ENCODE results near the gene TCF12.

Gene TCF12

DNA sequence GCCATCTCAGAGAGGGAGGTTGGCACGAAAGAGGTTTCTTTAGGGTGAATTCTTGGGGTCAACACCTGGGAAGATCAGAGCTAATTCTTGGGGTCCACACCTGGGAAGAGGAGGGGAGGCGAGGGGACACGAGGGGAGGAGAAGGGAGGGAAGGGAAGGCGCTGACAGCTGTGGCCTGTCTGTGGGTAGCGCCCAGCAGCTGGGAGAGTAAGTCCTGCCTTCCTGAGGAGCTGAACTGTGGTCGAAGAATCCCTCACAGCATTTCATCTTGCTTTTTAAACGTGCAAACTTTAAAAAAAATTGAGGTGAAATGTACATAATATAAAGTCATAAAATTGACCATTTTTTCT is 394.7 kb downstream of the TCF12 start:
- DNase-seq (ENCODE audit: extremely low read depth, low read depth), result no peak
- no peak overlapping the region for H3K4me3 ChIP-seq (replicated peaks; ENCODE audit: low read depth, low read length)
- TF ChIP-seq, protein P1, sequence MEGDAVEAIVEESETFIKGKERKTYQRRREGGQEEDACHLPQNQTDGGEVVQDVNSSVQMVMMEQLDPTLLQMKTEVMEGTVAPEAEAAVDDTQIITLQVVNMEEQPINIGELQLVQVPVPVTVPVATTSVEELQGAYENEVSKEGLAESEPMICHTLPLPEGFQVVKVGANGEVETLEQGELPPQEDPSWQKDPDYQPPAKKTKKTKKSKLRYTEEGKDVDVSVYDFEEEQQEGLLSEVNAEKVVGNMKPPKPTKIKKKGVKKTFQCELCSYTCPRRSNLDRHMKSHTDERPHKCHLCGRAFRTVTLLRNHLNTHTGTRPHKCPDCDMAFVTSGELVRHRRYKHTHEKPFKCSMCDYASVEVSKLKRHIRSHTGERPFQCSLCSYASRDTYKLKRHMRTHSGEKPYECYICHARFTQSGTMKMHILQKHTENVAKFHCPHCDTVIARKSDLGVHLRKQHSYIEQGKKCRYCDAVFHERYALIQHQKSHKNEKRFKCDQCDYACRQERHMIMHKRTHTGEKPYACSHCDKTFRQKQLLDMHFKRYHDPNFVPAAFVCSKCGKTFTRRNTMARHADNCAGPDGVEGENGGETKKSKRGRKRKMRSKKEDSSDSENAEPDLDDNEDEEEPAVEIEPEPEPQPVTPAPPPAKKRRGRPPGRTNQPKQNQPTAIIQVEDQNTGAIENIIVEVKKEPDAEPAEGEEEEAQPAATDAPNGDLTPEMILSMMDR (IDR thresholded peaks at IDR 0.05; ENCODE audit: low read depth, low read length, missing control alignments), result no peak

DNA sequence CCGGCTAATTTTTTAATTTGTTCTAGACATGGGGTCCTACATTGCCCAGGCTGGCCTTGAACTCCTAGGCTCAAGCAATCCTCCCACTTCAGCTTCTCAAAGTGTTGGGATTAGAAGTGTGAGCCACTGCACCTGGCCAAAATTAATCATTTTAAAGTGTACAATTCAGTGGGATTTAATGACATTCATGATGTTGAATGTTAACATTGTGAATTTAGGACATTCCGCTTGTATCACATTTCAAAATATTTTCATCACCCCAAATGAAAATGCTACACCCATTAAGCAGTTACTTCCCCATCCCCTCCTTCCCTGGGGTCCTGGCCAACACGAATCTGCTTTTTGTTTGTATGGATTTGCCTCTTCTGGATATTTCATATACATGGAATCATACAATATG is 395.8 kb downstream of the TCF12 start:
- H3K4me3 ChIP-seq (replicated peaks; ENCODE audit: low read depth, low read length), result no peak overlapping the region
- TF ChIP-seq, protein P1 (IDR thresholded peaks at IDR 0.05; ENCODE audit: low read depth, low read length, missing control alignments), result no peak
- DNase-seq (ENCODE audit: extremely low read depth, low read depth), result no peak

DNA sequence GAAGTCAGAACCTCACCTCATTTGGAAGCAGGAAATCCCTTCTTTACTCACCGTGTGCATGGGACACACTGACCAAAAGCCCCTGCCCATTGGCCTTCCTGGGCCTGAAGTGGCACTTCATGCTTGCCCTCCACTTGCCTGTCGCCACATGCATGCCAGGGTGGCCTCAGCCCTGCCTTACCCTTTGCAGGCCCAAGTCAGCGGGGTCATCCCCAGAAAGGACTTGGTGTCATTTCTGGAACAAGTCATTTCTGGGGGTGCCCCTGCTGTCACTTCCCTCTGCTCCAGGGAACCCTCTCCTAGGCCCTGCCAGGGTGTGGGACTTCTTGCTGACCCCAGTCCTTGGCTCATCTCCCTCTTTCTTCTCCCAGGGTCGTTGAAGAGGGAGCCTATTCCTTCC is 398.0 kb downstream of the TCF12 start:
- no peak overlapping the region for H3K4me3 ChIP-seq (replicated peaks; ENCODE audit: low read depth, low read length)
- TF ChIP-seq, protein P1 (IDR thresholded peaks at IDR 0.05; ENCODE audit: low read depth, low read length, missing control alignments), result no peak
- DNase-seq (ENCODE audit: extremely low read depth, low read depth), result no peak

DNA sequence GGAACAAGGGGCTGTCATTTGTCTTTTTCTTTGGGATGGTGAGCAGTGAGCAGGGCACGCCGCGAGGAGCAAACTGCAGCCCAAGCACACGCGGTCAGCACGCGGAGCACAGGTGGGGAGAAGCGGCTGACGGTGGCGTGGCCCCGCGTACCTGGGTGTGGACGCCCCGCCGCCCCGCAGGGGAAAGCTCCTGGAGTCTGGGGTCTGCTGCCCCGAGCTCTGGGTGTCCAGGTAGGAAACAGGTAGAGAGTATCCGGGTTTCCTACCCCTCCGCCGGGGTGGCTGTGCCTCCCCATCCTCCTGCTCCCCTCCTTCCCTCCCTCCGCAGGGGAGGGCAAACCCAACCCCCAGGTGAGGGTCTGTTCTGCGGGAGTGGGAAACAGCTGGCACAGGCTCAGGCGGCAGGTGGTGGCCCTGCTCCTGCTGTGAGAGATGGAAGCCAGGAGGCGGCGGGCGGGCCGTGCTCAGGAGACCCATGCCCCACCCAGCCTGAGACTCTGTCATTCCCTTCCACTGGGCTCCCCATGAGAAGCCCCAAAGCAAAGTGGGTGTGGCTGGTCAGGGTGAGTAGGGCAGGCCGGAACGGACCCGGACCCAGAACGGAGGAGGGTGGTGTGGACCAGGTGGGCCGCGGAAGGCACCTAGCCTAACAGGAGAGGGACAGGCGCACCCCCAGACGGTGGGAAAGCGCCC is 400.9 kb downstream of the TCF12 start:
- no peak for DNase-seq (ENCODE audit: extremely low read depth, low read depth)
- TF ChIP-seq, protein P1 (IDR thresholded peaks at IDR 0.05; ENCODE audit: low read depth, low read length, missing control alignments), result no peak
- H3K4me3 ChIP-seq (replicated peaks; ENCODE audit: low read depth, low read length), result no peak overlapping the region

DNA sequence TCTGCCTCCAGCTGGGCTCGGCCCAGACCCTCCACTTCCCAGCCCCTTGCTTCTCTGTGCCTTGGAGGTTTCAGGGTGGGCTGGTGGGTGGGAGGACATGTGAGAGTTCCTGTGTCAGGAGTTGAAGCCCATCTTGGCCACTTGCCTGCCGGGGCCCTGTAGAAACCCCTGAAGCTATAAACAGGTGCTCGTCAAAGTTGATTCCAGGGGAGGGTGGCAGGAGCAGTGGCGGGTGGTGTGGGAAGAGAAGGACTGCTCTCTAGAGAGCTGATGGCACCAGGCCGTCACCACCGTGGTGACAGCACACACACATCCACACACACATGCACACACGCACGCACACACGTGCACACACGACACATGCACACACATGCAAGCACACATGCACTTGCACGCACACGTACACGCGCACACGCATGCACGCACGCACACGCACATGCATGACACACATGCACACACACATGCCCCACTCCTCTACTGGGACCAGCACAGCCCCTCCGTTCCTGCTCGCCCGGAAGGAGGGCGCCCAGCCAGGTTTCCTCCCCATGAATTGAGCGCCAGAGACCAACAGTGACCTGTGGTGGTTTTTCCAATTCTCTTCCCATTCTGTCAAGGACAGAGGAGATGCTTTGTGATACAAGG is 401.6 kb downstream of the TCF12 start:
- DNase-seq (ENCODE audit: extremely low read depth, low read depth), result no peak
- TF ChIP-seq, protein P1 (IDR thresholded peaks at IDR 0.05; ENCODE audit: low read depth, low read length, missing control alignments), result no peak
- H3K4me3 ChIP-seq (replicated peaks; ENCODE audit: low read depth, low read length), result no peak overlapping the region

DNA sequence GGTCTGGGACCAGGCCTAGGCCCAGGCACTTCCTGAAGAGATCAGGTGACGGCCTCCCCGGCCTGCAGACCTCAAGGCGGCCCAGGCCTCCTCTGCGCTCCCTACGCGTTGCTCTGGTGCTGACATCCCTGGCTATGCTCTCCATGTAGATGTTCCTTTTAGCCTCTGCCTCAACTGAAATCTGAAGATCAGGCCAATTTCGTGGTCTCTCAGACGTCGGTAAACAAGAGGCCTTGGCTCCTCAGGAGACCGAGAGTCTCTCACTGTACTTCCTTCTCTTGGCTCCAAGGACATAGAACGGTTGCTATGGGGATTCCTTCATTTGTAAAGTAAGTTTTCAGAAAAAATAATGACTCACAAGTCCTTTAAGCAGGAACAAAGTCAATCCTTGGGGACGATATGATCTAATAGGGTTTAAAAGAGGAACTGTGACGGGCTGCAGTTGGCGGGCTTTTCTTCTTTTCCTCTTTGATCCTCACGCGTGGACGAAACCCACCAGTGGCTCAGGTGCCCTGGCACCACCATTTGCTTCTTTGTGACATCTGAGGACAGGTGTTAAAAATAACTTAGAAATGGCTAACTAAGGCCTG is 402.3 kb downstream of the TCF12 start:
- DNase-seq (ENCODE audit: extremely low read depth, low read depth), result no peak
- TF ChIP-seq, protein P1 (IDR thresholded peaks at IDR 0.05; ENCODE audit: low read depth, low read length, missing control alignments), result no peak
- H3K4me3 ChIP-seq (replicated peaks; ENCODE audit: low read depth, low read length), result no peak overlapping the region

Data from HFF-Myc (cell line).